Gastroesophageal sphincter (tissue), 4 donors: ENCODE data around the gene CDC26. TPM values are rescaled to one million over a fixed set of nuclear protein-coding genes. Genes with fewer than 3 reads are reported as not detected.
"Not testable (repeated sequence)": the region's sequence is repeated elsewhere in the genome, so short reads cannot be mapped to it uniquely, and the experiment has no call there.

Experiments
- ATAC-seq: fragments of 150-250 bp; one replicate; pipeline ENCODE4 v1.9.1; 2016; ENCODE audit warnings: mild to moderate bottlenecking, moderate library complexity
- H3K27ac ChIP-seq, 4 donors: fragments of 200-600 bp; sonication (generic) in 3 of 4; 1 replicate in 3 of 4; 2 replicates in 1 of 4; pipeline ENCODE4 v1.5.1; 2016 to 2019
- H3K27me3 ChIP-seq: fragments of 200-600 bp; sonication (generic); one replicate; pipeline ENCODE4 v1.5.1; 2019
- H3K36me3 ChIP-seq, 2 donors: fragments of 200-600 bp; sonication (generic); one replicate each; pipeline ENCODE4 v1.5.1; 2019; ENCODE audit warnings: control low read depth in 1 of 2
- H3K4me1 ChIP-seq, 3 donors: fragments of 200-600 bp; sonication (generic); 1 replicate in 2 of 3; 2 replicates in 1 of 3; pipeline ENCODE4 v1.5.1; 2016 to 2019; ENCODE audit warnings: control low read depth in 2 of 3
- H3K4me3 ChIP-seq, 2 donors: fragments of 200-600 bp; sonication (generic); one replicate each; pipeline ENCODE4 v1.5.1; 2019; ENCODE audit warnings: mild to moderate bottlenecking in 1 of 2, moderate library complexity in 1 of 2
- H3K9me3 ChIP-seq, 3 donors: fragments of 200-600 bp; sonication (generic); one replicate each; pipeline ENCODE4 v1.5.1; 2017 to 2019; ENCODE audit warnings: control low read depth in 2 of 3
- EP300 ChIP-seq: sonication (generic); formaldehyde crosslinking; IDR thresholded peaks from one replicate; pipeline ENCODE4 v1.6.1; 2017; ENCODE audit warnings: antibody characterized with exemption, mild to moderate bottlenecking
- POLR2A ChIP-seq, 2 donors: fragments of 450-650 bp; IDR thresholded peaks; one replicate each; pipeline ENCODE4 v1.6.1; 2017; ENCODE audit warnings: antibody characterized with exemption in 2 of 2, mild to moderate bottlenecking in 2 of 2, moderate library complexity in 1 of 2
- POLR2AphosphoS5 ChIP-seq: sonication (generic); formaldehyde crosslinking; IDR thresholded peaks from one replicate; pipeline ENCODE4 v1.6.1; 2017; ENCODE audit warnings: antibody characterized with exemption
- WGBS, 2 donors: methylation state at CpG; one replicate each; pipeline ENCODE4 v1.1.5; 2018; ENCODE audit warnings: low coverage in 1 of 2; 5-methylcytosine and 5-hydroxymethylcytosine counted together
- total RNA-seq, 4 donors: library from RNA; depleted of rRNA; stranded (reverse); fragments of >200 nt; gene quantifications; one replicate each; pipeline ENCODE4 v1.1.0, GENCODE V29; 2016
- TF ChIP-seq, protein P1 (sequence below), 4 experiments: fragments of 200-600 bp in 2 of 4; fragments of 450-650 bp in 2 of 4; sonication (generic) in 1 of 4; IDR thresholded peaks; one replicate each; pipeline ENCODE4 v1.5.1; 2017 to 2019; ENCODE audit warnings: antibody characterized with exemption in 4 of 4, mild to moderate bottlenecking in 2 of 4, moderate library complexity in 2 of 4

Gene CDC26
- total RNA-seq, 4 donors from 2014 or later, result 31.4 to 54.4 (median 42.1) TPM

DNA sequence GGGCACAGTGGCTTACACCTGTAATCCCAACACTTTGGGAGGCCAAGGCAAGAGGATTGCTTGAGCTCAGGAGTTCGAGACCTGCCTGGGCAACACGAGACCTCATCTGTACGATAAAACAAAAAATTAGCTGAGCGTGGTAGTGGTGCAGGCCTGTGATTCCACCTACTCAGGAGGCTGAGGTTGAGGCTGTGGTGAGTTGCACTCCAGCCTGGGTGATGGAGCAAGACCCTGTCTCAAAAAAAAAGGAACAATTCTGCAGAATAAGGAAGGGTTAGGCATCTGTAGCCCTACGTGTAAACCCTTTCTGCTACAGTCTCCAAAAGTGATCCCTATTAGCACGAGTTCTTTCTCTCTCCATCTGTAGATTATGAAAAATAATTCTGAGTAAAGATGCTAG lies 19.9 kb downstream of the CDC26 start:
- TF ChIP-seq, protein P1, sequence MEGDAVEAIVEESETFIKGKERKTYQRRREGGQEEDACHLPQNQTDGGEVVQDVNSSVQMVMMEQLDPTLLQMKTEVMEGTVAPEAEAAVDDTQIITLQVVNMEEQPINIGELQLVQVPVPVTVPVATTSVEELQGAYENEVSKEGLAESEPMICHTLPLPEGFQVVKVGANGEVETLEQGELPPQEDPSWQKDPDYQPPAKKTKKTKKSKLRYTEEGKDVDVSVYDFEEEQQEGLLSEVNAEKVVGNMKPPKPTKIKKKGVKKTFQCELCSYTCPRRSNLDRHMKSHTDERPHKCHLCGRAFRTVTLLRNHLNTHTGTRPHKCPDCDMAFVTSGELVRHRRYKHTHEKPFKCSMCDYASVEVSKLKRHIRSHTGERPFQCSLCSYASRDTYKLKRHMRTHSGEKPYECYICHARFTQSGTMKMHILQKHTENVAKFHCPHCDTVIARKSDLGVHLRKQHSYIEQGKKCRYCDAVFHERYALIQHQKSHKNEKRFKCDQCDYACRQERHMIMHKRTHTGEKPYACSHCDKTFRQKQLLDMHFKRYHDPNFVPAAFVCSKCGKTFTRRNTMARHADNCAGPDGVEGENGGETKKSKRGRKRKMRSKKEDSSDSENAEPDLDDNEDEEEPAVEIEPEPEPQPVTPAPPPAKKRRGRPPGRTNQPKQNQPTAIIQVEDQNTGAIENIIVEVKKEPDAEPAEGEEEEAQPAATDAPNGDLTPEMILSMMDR (IDR thresholded peaks at IDR 0.05), result no peak
- TF ChIP-seq POLR2AphosphoS5 (no peak), POLR2A (IDR thresholded peaks at IDR 0.05) (no peak), EP300 (no peak)
- H3K4me1 ChIP-seq, result no peaks in the 10 kb centered on the region
- H3K27me3 ChIP-seq, result no peaks in the 10 kb centered on the region
- peaks cover 0 to 57% of the 10 kb centered on the region in 2 donors for H3K36me3 ChIP-seq
- H3K27ac ChIP-seq, result no peak overlapping the region
- no peaks in the 10 kb centered on the region for H3K9me3 ChIP-seq
- no peak for ATAC-seq
- no peak overlapping the region for H3K4me3 ChIP-seq
- 79 to 92% methylated on average over 6 of the region's 6 CpGs for WGBS, 2 donors

DNA sequence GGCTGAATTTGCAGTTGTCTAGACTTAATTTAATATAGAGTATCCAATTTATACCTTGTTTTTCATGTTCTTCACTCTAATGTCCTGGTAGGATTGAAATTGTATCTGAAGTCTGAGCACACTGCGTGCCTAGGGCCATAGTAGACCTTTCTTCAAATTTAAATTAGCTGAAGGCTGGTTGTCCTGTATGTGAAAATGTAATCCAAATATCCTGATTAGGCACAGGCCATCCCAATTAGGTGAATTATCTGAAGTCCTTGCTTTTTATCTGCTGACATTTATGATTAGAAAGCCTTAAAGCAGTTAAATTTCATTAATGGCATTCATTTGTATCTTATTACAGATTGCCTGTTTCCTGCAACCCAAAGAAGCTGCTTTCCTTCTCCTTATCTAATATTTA lies 20.4 kb downstream of the CDC26 start:
- no peak overlapping the region for H3K4me3 ChIP-seq
- no peak for ATAC-seq
- no peaks in the 10 kb centered on the region for H3K27me3 ChIP-seq
- 100% methylated on average over 1 of the region's 1 CpG for WGBS, 2 donors
- H3K36me3 ChIP-seq, result peaks cover 0 to 52% of the 10 kb centered on the region in 2 donors
- no peaks in the 10 kb centered on the region for H3K9me3 ChIP-seq
- no peaks in the 10 kb centered on the region for H3K4me1 ChIP-seq
- TF ChIP-seq POLR2A (IDR thresholded peaks at IDR 0.05), result no peak
- TF ChIP-seq, protein P1 (IDR thresholded peaks at IDR 0.05), result no peak
- TF ChIP-seq POLR2AphosphoS5, result no peak
- TF ChIP-seq EP300, result no peak
- H3K27ac ChIP-seq, result no peak overlapping the region

DNA sequence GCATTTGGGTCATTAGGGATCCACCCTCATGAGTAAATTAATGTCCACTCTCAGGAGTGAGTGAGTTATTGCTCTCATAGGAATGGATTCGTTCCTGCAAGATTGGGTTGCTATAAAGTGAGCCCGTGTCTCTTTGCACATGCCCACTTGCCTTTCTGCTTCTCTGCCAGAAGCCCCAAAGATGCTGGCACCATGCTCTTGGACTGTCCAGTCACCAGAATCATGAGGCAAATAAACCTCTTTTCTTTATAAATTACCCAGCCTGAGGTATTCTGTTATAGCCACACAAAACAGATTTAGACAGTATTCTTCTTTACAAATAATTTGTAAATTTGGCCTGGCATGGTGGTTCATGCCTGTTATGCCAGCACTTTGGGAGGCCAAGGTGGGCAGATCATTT lies 24.6 kb downstream of the CDC26 start:
- H3K27me3 ChIP-seq, result no peaks in the 10 kb centered on the region
- ATAC-seq, result no peak
- WGBS, 2 donors, result 95 to 100% methylated on average over 1 to 2 of the region's 2 CpGs
- TF ChIP-seq EP300 (no peak), POLR2A (IDR thresholded peaks at IDR 0.05) (no peak), POLR2AphosphoS5 (no peak)
- TF ChIP-seq, protein P1 (IDR thresholded peaks at IDR 0.05), result no peak
- no peaks in the 10 kb centered on the region for H3K9me3 ChIP-seq
- peaks cover 0 to 13% of the 10 kb centered on the region in 2 donors for H3K36me3 ChIP-seq
- H3K4me1 ChIP-seq, result no peaks in the 10 kb centered on the region
- no peak overlapping the region for H3K27ac ChIP-seq
- H3K4me3 ChIP-seq, result no peak overlapping the region

DNA sequence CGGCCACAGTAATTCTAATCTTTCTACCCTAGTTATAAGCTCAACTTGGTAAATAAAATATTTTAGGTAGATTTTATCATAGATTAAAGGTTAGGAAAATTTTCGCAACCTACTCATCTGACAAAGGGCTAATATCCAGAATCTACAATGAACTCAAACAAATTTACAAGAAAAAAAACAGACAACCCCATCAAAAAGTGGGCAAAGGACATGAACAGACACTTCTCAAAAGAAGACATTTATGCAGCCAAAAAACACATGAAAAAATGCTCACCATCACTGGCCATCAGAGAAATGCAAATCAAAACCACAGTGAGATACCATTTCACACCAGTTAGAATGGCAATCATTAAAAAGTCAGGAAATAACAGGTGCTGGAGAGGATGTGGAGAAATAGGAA lies 25.7 kb downstream of the CDC26 start:
- 100% methylated on average over 1 of the region's 2 CpGs for WGBS, 2 donors
- H3K9me3 ChIP-seq, H3K4me1 ChIP-seq, ATAC-seq, H3K4me3 ChIP-seq, H3K36me3 ChIP-seq, H3K27me3 ChIP-seq, H3K27ac ChIP-seq: not testable (repeated sequence)

DNA sequence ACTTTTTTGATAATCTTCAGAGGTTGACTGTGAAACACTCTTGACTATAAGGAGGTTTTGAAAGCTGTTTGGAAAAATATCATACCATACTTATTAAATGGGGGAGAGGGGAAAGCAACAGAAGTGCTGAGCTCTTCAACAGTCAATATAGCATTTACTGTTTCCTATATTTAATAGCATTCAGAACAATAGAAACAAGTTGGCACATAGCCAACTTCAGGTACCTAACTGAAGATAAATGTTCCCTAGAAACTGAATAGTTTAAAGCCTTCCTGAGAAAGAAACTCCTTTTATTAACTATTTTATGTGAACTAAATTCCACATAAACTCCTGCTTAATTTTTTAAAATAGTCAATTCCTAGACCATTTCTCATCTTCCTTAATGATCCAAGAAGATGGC lies 27.7 kb downstream of the CDC26 start:
- H3K4me3 ChIP-seq, result no peak overlapping the region
- no peak for ATAC-seq
- no peaks in the 10 kb centered on the region for H3K36me3 ChIP-seq
- no peaks in the 10 kb centered on the region for H3K9me3 ChIP-seq
- H3K27me3 ChIP-seq, result no peaks in the 10 kb centered on the region
- no peaks in the 10 kb centered on the region for H3K4me1 ChIP-seq
- TF ChIP-seq, protein P1 (IDR thresholded peaks at IDR 0.05), result no peak
- TF ChIP-seq POLR2AphosphoS5 (no peak), POLR2A (IDR thresholded peaks at IDR 0.05) (no peak), EP300 (no peak)
- H3K27ac ChIP-seq, result no peak overlapping the region

DNA sequence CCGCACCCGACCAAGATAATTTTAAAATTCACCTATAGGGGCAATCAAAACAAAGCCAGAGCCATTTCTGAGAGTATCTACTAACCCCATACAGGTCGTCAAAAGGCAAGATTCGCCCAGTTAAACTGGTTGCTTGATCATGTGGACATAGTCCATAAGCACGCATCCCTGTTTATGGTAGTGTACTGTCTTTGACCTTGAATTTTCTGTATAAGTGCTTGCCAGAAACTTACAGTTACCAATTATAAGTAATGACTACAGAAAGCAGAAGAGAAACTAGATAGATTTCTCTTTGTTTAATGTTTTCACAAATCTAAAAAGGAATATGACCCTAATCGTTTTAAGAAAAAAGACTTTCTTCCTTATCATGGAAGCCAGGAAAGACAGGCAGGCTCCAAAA lies 28.4 kb downstream of the CDC26 start:
- no peak overlapping the region for H3K27ac ChIP-seq
- H3K4me3 ChIP-seq, result no peak overlapping the region
- no peaks in the 10 kb centered on the region for H3K4me1 ChIP-seq
- no peaks in the 10 kb centered on the region for H3K9me3 ChIP-seq
- no peak for ATAC-seq
- no peaks in the 10 kb centered on the region for H3K36me3 ChIP-seq
- no peaks in the 10 kb centered on the region for H3K27me3 ChIP-seq
- no peak for TF ChIP-seq POLR2A (IDR thresholded peaks at IDR 0.05)
- 86 to 87% methylated on average over 4 of the region's 6 CpGs for WGBS, 2 donors
